Peyer's patch (tissue), 4 donors: ENCODE data around the gene SDHB. TPM values are rescaled to one million over a fixed set of nuclear protein-coding genes. Genes with fewer than 3 reads are reported as not detected.

Experiments used
- DNase-seq, 3 donors: peaks; one replicate each; pipeline ENCODE4 v3.0.0-alpha.2; 2017 to 2019
- H3K27ac ChIP-seq, 4 donors: fragments of 200-600 bp; sonication (generic); one replicate each; pipeline ENCODE4 v1.5.1; 2016 to 2019
- H3K27me3 ChIP-seq, 2 donors: fragments of 200-600 bp; sonication (generic); one replicate each; pipeline ENCODE4 v1.5.1; 2019
- H3K36me3 ChIP-seq, 3 donors: fragments of 200-600 bp; sonication (generic); one replicate each; pipeline ENCODE4 v1.5.1; 2016 to 2019
- H3K4me1 ChIP-seq, 4 donors: fragments of 200-600 bp; sonication (generic); one replicate each; pipeline ENCODE4 v1.5.1; 2016 to 2019
- H3K4me3 ChIP-seq, 4 donors: fragments of 200-600 bp; sonication (generic); 1 replicate in 3 of 4; 2 replicates in 1 of 4; pipeline ENCODE4 v1.5.1; 2016 to 2019; ENCODE audit warnings: mild to moderate bottlenecking in 1 of 4
- H3K9me3 ChIP-seq, 4 donors: fragments of 200-600 bp; sonication (generic); one replicate each; pipeline ENCODE4 v1.5.1; 2016 to 2019; ENCODE audit warnings: mild to moderate bottlenecking in 1 of 4
- CTCF ChIP-seq, 6 experiments: fragments of 450-650 bp in 4 of 6; fragments of 200-600 bp in 2 of 6; sonication (generic) in 1 of 6; IDR thresholded peaks; one replicate each; pipeline ENCODE4 v1.5.1; 2017 to 2019; ENCODE audit warnings: antibody characterized with exemption in 6 of 6, mild to moderate bottlenecking in 3 of 6, moderate library complexity in 1 of 6
- POLR2A ChIP-seq, 2 donors: fragments of 450-650 bp; IDR thresholded peaks; one replicate each; pipeline ENCODE4 v1.5.1; 2017; ENCODE audit warnings: antibody characterized with exemption in 2 of 2, mild to moderate bottlenecking in 2 of 2, moderate library complexity in 2 of 2
- total RNA-seq, 4 donors: library from RNA; depleted of rRNA; stranded (reverse); fragments of >200 nt; gene quantifications; one replicate each; pipeline ENCODE4 v1.1.0, GENCODE V29; 2016

Gene SDHB
- total RNA-seq, 4 donors from 2014 or later, result 106 to 277 (median 175) TPM

- Histone ChIP-seq H3K36me3 (no peaks in the 10 kb centered on the region), H3K9me3 (no peaks in the 10 kb centered on the region), H3K4me3 (no peak overlapping the region), H3K27me3 (no peaks in the 10 kb centered on the region), H3K27ac (no peak overlapping the region), H3K4me1 (peaks cover 0 to 5% (median 0%) of the 10 kb centered on the region in 4 donors)
- TF ChIP-seq POLR2A (IDR thresholded peaks at IDR 0.05) (no peak), CTCF (IDR thresholded peaks at IDR 0.05) (no peak)
- no peak for DNase-seq
Measured at GRCh38 chr1:16970132-16970910, 83.5 kb downstream of the SDHB start.

- Histone ChIP-seq H3K27me3 (no peaks in the 10 kb centered on the region), H3K4me3 (no peak overlapping the region), H3K27ac (no peak overlapping the region), H3K9me3 (no peaks in the 10 kb centered on the region), H3K4me1 (peaks cover 0 to 5% (median 0%) of the 10 kb centered on the region in 4 donors), H3K36me3 (no peaks in the 10 kb centered on the region)
- DNase-seq, result no peak
- TF ChIP-seq POLR2A (IDR thresholded peaks at IDR 0.05) (no peak), CTCF (IDR thresholded peaks at IDR 0.05) (no peak)
Measured at GRCh38 chr1:16969651-16970050, 84.2 kb downstream of the SDHB start.

GRCh38 chr1:16969057-16969611, 84.7 kb downstream of the SDHB start:
- Histone ChIP-seq H3K4me1 (peaks cover 0 to 5% (median 0%) of the 10 kb centered on the region in 4 donors), H3K36me3 (no peaks in the 10 kb centered on the region), H3K27ac (no peak overlapping the region), H3K9me3 (no peaks in the 10 kb centered on the region), H3K4me3 (no peak overlapping the region), H3K27me3 (no peaks in the 10 kb centered on the region)
- DNase-seq, result no peak
- TF ChIP-seq CTCF (IDR thresholded peaks at IDR 0.05), result no peak

Other genes starting within 250 kb of the SDHB start
- gene RNU1-2, start 158.1 kb downstream of the SDHB start, total RNA-seq, result under 1 TPM; under 0.01 TPM
- 100 to 1,000 TPM in 1 of 4 donors, 10 to 100 TPM in 3; 14.7 to 298 (median 45.1) TPM for gene CROCC, start 132.1 kb downstream of the SDHB start, total RNA-seq
- gene MFAP2, start 73.4 kb downstream of the SDHB start, total RNA-seq, result 1 to 10 TPM in 3 of 4 donors, not detected in 1; 1.9 to 8.4 (median 2.1) TPM
- 10 to 100 TPM; 20.6 to 58.0 (median 44.5) TPM for gene ATP13A2, start 42.1 kb downstream of the SDHB start, total RNA-seq
- 100 to 1,000 TPM in 1 of 4 donors, 10 to 100 TPM in 3; 29.7 to 191 (median 57.9) TPM for gene PADI2, start 65.4 kb upstream of the SDHB start, total RNA-seq
- not detected for gene PADI1, start 151.1 kb upstream of the SDHB start, total RNA-seq
- not detected for gene PADI3, start 195.1 kb upstream of the SDHB start, total RNA-seq